GM23248 (cell line): ENCODE data around the gene GPATCH11. TPM values are rescaled to one million over a fixed set of nuclear protein-coding genes. Genes with fewer than 3 reads are reported as not detected.

ENCODE experiments used
- DNase-seq: peaks from one replicate; pipeline ENCODE4 v3.0.0-alpha.2; 2015
- H2AFZ ChIP-seq: fragments of 200-600 bp; sonication (generic); 2 replicates; pipeline ENCODE4 v1.6.1; 2016; ENCODE audit warnings: antibody characterized with exemption
- H3F3A ChIP-seq: fragments of 200-600 bp; sonication (generic); 2 replicates; pipeline ENCODE4 v1.6.1; 2016; ENCODE audit warnings: mild to moderate bottlenecking, antibody characterized with exemption, mixed run types; ENCODE audit not compliant: insufficient read depth
- H3K27ac ChIP-seq: fragments of 200-600 bp; sonication (generic); 2 replicates; pipeline ENCODE4 v1.5.1; 2016; ENCODE audit warnings: mild to moderate bottlenecking
- H3K27me3 ChIP-seq: fragments of 200-600 bp; sonication (generic); replicated peaks from 2 replicates; pipeline ENCODE4 v1.6.1; 2016; ENCODE audit warnings: mild to moderate bottlenecking; ENCODE audit not compliant: insufficient read depth
- H3K36me3 ChIP-seq: fragments of 200-600 bp; sonication (generic); 2 replicates; pipeline ENCODE4 v1.6.1; 2016; ENCODE audit warnings: low read depth, mild to moderate bottlenecking
- H3K4me1 ChIP-seq: fragments of 200-600 bp; sonication (generic); 2 replicates; pipeline ENCODE4 v1.6.1; 2016; ENCODE audit warnings: mild to moderate bottlenecking; ENCODE audit not compliant: insufficient read depth
- H3K4me2 ChIP-seq: fragments of 200-600 bp; sonication (generic); one replicate; pipeline ENCODE4 v1.6.1; 2016; ENCODE audit warnings: mild to moderate bottlenecking; ENCODE audit not compliant: unreplicated experiment
- H3K4me3 ChIP-seq: fragments of 200-600 bp; sonication (generic); 2 replicates; pipeline ENCODE4 v1.5.1; 2016; ENCODE audit warnings: mild to moderate bottlenecking
- H3K79me2 ChIP-seq: fragments of 200-600 bp; sonication (generic); 2 replicates; pipeline ENCODE4 v1.6.1; 2016; ENCODE audit warnings: mild to moderate bottlenecking; ENCODE audit not compliant: insufficient read depth
- H3K9ac ChIP-seq: fragments of 200-600 bp; sonication (generic); 2 replicates; pipeline ENCODE4 v1.6.1; 2016; ENCODE audit warnings: mild to moderate bottlenecking
- H3K9me2 ChIP-seq: fragments of 200-600 bp; sonication (generic); 2 replicates; pipeline ENCODE4 v1.6.1; 2016; ENCODE audit warnings: mixed run types, mild to moderate bottlenecking, moderate library complexity; ENCODE audit not compliant: insufficient read depth
- H3K9me3 ChIP-seq: fragments of 200-600 bp; sonication (generic); one replicate; pipeline ENCODE4 v1.6.1; 2017; ENCODE audit warnings: low read depth
- H4K20me1 ChIP-seq: fragments of 200-600 bp; sonication (generic); 2 replicates; pipeline ENCODE4 v1.6.0; 2016; ENCODE audit not compliant: insufficient read depth
- EZH2 ChIP-seq: fragments of 200-600 bp; sonication (generic); IDR thresholded peaks from 2 replicates; pipeline ENCODE4 v1.6.1; 2018; ENCODE audit warnings: antibody characterized with exemption, mild to moderate bottlenecking; ENCODE audit not compliant: insufficient read depth, poor library complexity, severe bottlenecking
- EZH2phosphoT487 ChIP-seq: fragments of 200-600 bp; sonication (generic); IDR thresholded peaks from 2 replicates; pipeline ENCODE4 v1.6.1; 2018; ENCODE audit warnings: antibody characterized with exemption, moderate library complexity, mild to moderate bottlenecking, low read depth; ENCODE audit not compliant: insufficient read depth
- WGBS, 2 experiments: methylation state at CpG; one replicate each; pipeline ENCODE4 v1.1.6; 2015 to 2017; ENCODE audit warnings: low lambda C conversion rate in 2 of 2, low coverage in 1 of 2; ENCODE audit errors: missing lambda C conversion rate in 2 of 2; 5-methylcytosine and 5-hydroxymethylcytosine counted together
- in situ Hi-C: fragments of 300-500 bp; cut with MboI; formaldehyde crosslinking; loops from 2 replicates; pipeline ENCODE4 v1.15.0; 2020
- polyA plus RNA-seq: library from polyadenylated mRNA; unstranded; fragments of >200 nt; fragmentation: Nextera tagmentation; extraction: Ambion mirVana; gene quantifications from 2 replicates; pipeline ENCODE4 v1.2.1, GENCODE V29; 2016
- total RNA-seq: library from RNA; depleted of rRNA; stranded (reverse); fragments of >200 nt; shearing (Covaris generic); gene quantifications from 2 replicates; pipeline ENCODE4 v1.2.3, GENCODE V29; 2014

The GPATCH11 gene
- total and polyA plus RNA-seq, 2 experiments from 2014 or later: 4.9 to 7.2 TPM

GRCh38 chr2:37125416-37125815 is 41.1 kb downstream of the GPATCH11 start:
- H3F3A ChIP-seq: no peaks in the 10 kb centered on the region

GRCh38 chr2:37132914-37133313 is 48.6 kb downstream of the GPATCH11 start:
- H3K27ac ChIP-seq: no peak overlapping the region

More at GRCh38 chr2:37125416-37125815, 41.1 kb downstream of the GPATCH11 start:
- Histone ChIP-seq H3K36me3 (peaks cover 16% of the 10 kb centered on the region), H3K4me1 (no peaks in the 10 kb centered on the region), H3K27ac (no peak overlapping the region), H3K9me3 (no peaks in the 10 kb centered on the region), H3K4me3 (no peak overlapping the region), H2AFZ (no peak overlapping the region), H3K9ac (no peak overlapping the region), H3K79me2 (no peaks in the 10 kb centered on the region), H3K9me2 (no peaks in the 10 kb centered on the region), H3K27me3 (no peaks in the 10 kb centered on the region), H4K20me1 (no peaks in the 10 kb centered on the region), H3K4me2 (no peak overlapping the region)
- WGBS, 2 experiments: 100% methylated on average over 2 of the region's 2 CpGs
- in situ Hi-C loops: no loop called here
- no peak for DNase-seq
- TF ChIP-seq EZH2phosphoT487 (no peak), EZH2 (no peak)

GRCh38 chr2:37142546-37142945 is 58.2 kb downstream of the GPATCH11 start:
- Histone ChIP-seq H4K20me1 (0 out of 2 replicates have a peak, but pooled peaks cover 5% of the 10 kb centered on the region), H3K4me1 (peaks cover 7% of the 10 kb centered on the region), H3K27ac (no peak overlapping the region), H3K9ac (no peak overlapping the region), H3K79me2 (no peaks in the 10 kb centered on the region), H3K27me3 (no peaks in the 10 kb centered on the region), H3F3A (no peaks in the 10 kb centered on the region), H3K4me3 (no peak overlapping the region), H3K36me3 (peaks cover 57% of the 10 kb centered on the region), H3K4me2 (no peak overlapping the region), H2AFZ (no peak overlapping the region), H3K9me3 (no peaks in the 10 kb centered on the region), H3K9me2 (no peaks in the 10 kb centered on the region)
- in situ Hi-C loops: no loop called here
- TF ChIP-seq EZH2phosphoT487 (no peak), EZH2 (no peak)
- no peak for DNase-seq

More at GRCh38 chr2:37132914-37133313, 48.6 kb downstream of the GPATCH11 start:
- in situ Hi-C loops: no loop called here
- Histone ChIP-seq H3K27me3 (no peaks in the 10 kb centered on the region), H3F3A (no peaks in the 10 kb centered on the region), H3K4me1 (no peaks in the 10 kb centered on the region; the same call in 1 of the 2 replicates), H4K20me1 (no peaks in the 10 kb centered on the region), H2AFZ (no peak overlapping the region), H3K36me3 (peaks cover 31% of the 10 kb centered on the region), H3K9me2 (no peaks in the 10 kb centered on the region), H3K9ac (no peak overlapping the region), H3K4me2 (no peak overlapping the region), H3K4me3 (no peak overlapping the region), H3K9me3 (no peaks in the 10 kb centered on the region), H3K79me2 (no peaks in the 10 kb centered on the region)
- WGBS, 2 experiments: 93 to 99% methylated on average over 6 of the region's 6 CpGs
- TF ChIP-seq EZH2phosphoT487 (no peak), EZH2 (no peak)
- DNase-seq: no peak

- 67 to 73% methylated on average over 1 of the region's 1 CpG for WGBS, 2 experiments
These were observed 59.7 kb downstream of the GPATCH11 start for GRCh38 chr2:37143974-37144373.

More at GRCh38 chr2:37143974-37144373, 59.7 kb downstream of the GPATCH11 start:
- Histone ChIP-seq H3F3A (no peaks in the 10 kb centered on the region), H3K9ac (no peak overlapping the region), H3K9me2 (no peaks in the 10 kb centered on the region), H3K4me2 (no peak overlapping the region), H3K27me3 (no peaks in the 10 kb centered on the region), H3K9me3 (no peaks in the 10 kb centered on the region), H4K20me1 (0 out of 2 replicates have a peak, but pooled peaks cover 5% of the 10 kb centered on the region), H3K4me3 (no peak overlapping the region), H2AFZ (no peak overlapping the region), H3K79me2 (peaks cover 11% of the 10 kb centered on the region; the same call in 1 of the 2 replicates), H3K27ac (no peak overlapping the region), H3K36me3 (peaks cover 55% of the 10 kb centered on the region), H3K4me1 (peaks cover 7% of the 10 kb centered on the region)
- no peak for TF ChIP-seq EZH2
- no peak for TF ChIP-seq EZH2phosphoT487
- peak; percentile 62 for DNase-seq
- in situ Hi-C loops: no loop called here
